Activated naive CD8-positive, alpha-beta T cell (primary cell): ENCODE data around the gene JMJD1C.
"Not testable (repeated sequence)": the region's sequence is repeated elsewhere in the genome, so short reads cannot be mapped to it uniquely, and the experiment has no call there.

ENCODE experiments used
- H3K27ac Mint-ChIP-seq: one replicate; pipeline ENCODE4 v1.8.0; 2021; ENCODE audit warnings: mixed read lengths
- H3K27me3 Mint-ChIP-seq: one replicate; pipeline ENCODE4 v1.8.0; 2021; ENCODE audit warnings: mixed read lengths
- H3K36me3 Mint-ChIP-seq: one replicate; pipeline ENCODE4 v1.8.0; 2021; ENCODE audit warnings: mixed read lengths
- H3K4me1 Mint-ChIP-seq: one replicate; pipeline ENCODE4 v1.8.0; 2021; ENCODE audit warnings: low read depth, mixed read lengths
- H3K4me3 Mint-ChIP-seq: one replicate; pipeline ENCODE4 v1.8.0; 2021; ENCODE audit warnings: mild to moderate bottlenecking, mixed read lengths
- H3K9me3 Mint-ChIP-seq: one replicate; pipeline ENCODE4 v1.8.0; 2021; ENCODE audit warnings: low read depth, mixed read lengths

The JMJD1C gene

GRCh38 chr10:63465293-63466143 is at the start of gene JMJD1C:
Gene JMJD1C, minus strand, starts transcription at chr10:63465977. Its CDS starts 315 bp downstream, at chr10:63465662.
- peaks cover 27% of the 10 kb centered on the region for H3K4me1 Mint-ChIP-seq
- H3K27ac Mint-ChIP-seq, result peak within 1 kb of the TSS; percentile 84
- H3K36me3 Mint-ChIP-seq, result no peaks in the 10 kb centered on the region
- H3K9me3 Mint-ChIP-seq, result no peaks in the 10 kb centered on the region
- H3K4me3 Mint-ChIP-seq, result peak within 1 kb of the TSS; percentile 94
- H3K27me3 Mint-ChIP-seq, result no peaks in the 10 kb centered on the region

GRCh38 chr10:63515002-63515763 is 49.4 kb upstream of the JMJD1C start:
- Mint-ChIP-seq H3K27me3 (no peaks in the 10 kb centered on the region), H3K4me3 (peak overlapping the region; percentile 57), H3K36me3 (peaks cover 20% of the 10 kb centered on the region), H3K27ac (peak overlapping the region; percentile 41), H3K4me1 (peaks cover 76% of the 10 kb centered on the region), H3K9me3 (peaks cover 5% of the 10 kb centered on the region)

GRCh38 chr10:63506554-63506953 is 40.8 kb upstream of the JMJD1C start:
- no peaks in the 10 kb centered on the region for H3K9me3 Mint-ChIP-seq
- no peak overlapping the region for H3K4me3 Mint-ChIP-seq
- no peak overlapping the region for H3K27ac Mint-ChIP-seq
- peaks cover 39% of the 10 kb centered on the region for H3K4me1 Mint-ChIP-seq
- peaks cover 8% of the 10 kb centered on the region for H3K36me3 Mint-ChIP-seq
- no peaks in the 10 kb centered on the region for H3K27me3 Mint-ChIP-seq

- Mint-ChIP-seq H3K36me3 (peaks cover 8% of the 10 kb centered on the region), H3K9me3 (no peaks in the 10 kb centered on the region), H3K27me3 (no peaks in the 10 kb centered on the region), H3K4me1 (peaks cover 37% of the 10 kb centered on the region), H3K27ac (no peak overlapping the region), H3K4me3 (no peak overlapping the region)
These were observed 39.8 kb upstream of the JMJD1C start for GRCh38 chr10:63505562-63505961.

- Mint-ChIP-seq H3K27ac (no peak overlapping the region), H3K4me3 (no peak overlapping the region), H3K27me3 (no peaks in the 10 kb centered on the region), H3K4me1 (peaks cover 32% of the 10 kb centered on the region), H3K9me3 (no peaks in the 10 kb centered on the region), H3K36me3 (peaks cover 5% of the 10 kb centered on the region)
These were observed 38.5 kb upstream of the JMJD1C start for GRCh38 chr10:63504145-63504881.

GRCh38 chr10:63503395-63503794 is 37.6 kb upstream of the JMJD1C start:
- Mint-ChIP-seq H3K4me3 (no peak overlapping the region), H3K27me3 (no peaks in the 10 kb centered on the region), H3K9me3 (no peaks in the 10 kb centered on the region), H3K4me1 (peaks cover 31% of the 10 kb centered on the region), H3K36me3 (peaks cover 5% of the 10 kb centered on the region), H3K27ac (no peak overlapping the region)

GRCh38 chr10:63502832-63503231 is 37.1 kb upstream of the JMJD1C start:
- no peak overlapping the region for H3K4me3 Mint-ChIP-seq
- H3K36me3 Mint-ChIP-seq, result peaks cover 2% of the 10 kb centered on the region
- H3K27me3 Mint-ChIP-seq, result no peaks in the 10 kb centered on the region
- no peaks in the 10 kb centered on the region for H3K9me3 Mint-ChIP-seq
- H3K4me1 Mint-ChIP-seq, result peaks cover 30% of the 10 kb centered on the region
- no peak overlapping the region for H3K27ac Mint-ChIP-seq

- Mint-ChIP-seq H3K36me3 (peaks cover 2% of the 10 kb centered on the region), H3K4me3 (no peak overlapping the region), H3K27me3 (no peaks in the 10 kb centered on the region), H3K4me1 (peaks cover 34% of the 10 kb centered on the region), H3K27ac (no peak overlapping the region), H3K9me3 (no peaks in the 10 kb centered on the region)
These were observed 36.2 kb upstream of the JMJD1C start for GRCh38 chr10:63501954-63502353.

GRCh38 chr10:63500551-63500950 is 34.8 kb upstream of the JMJD1C start:
- H3K9me3 Mint-ChIP-seq, H3K27me3 Mint-ChIP-seq, H3K36me3 Mint-ChIP-seq, H3K4me3 Mint-ChIP-seq, H3K27ac Mint-ChIP-seq: not testable (repeated sequence)
- peaks cover 32% of the 10 kb centered on the region for H3K4me1 Mint-ChIP-seq

GRCh38 chr10:63498665-63499064 is 32.9 kb upstream of the JMJD1C start:
- no peak overlapping the region for H3K4me3 Mint-ChIP-seq
- H3K4me1 Mint-ChIP-seq, result peaks cover 28% of the 10 kb centered on the region
- H3K27me3 Mint-ChIP-seq, result no peaks in the 10 kb centered on the region
- H3K27ac Mint-ChIP-seq, result no peak overlapping the region
- peaks cover 9% of the 10 kb centered on the region for H3K36me3 Mint-ChIP-seq
- H3K9me3 Mint-ChIP-seq, result no peaks in the 10 kb centered on the region

GRCh38 chr10:63497321-63497720 is 31.5 kb upstream of the JMJD1C start:
- Mint-ChIP-seq H3K4me3 (no peak overlapping the region), H3K27ac (no peak overlapping the region), H3K9me3 (no peaks in the 10 kb centered on the region)

GRCh38 chr10:63496561-63496960 is 30.8 kb upstream of the JMJD1C start:
- peaks cover 32% of the 10 kb centered on the region for H3K4me1 Mint-ChIP-seq
- H3K27ac Mint-ChIP-seq, result no peak overlapping the region
- peaks cover 6% of the 10 kb centered on the region for H3K36me3 Mint-ChIP-seq
- H3K9me3 Mint-ChIP-seq, result no peaks in the 10 kb centered on the region
- no peaks in the 10 kb centered on the region for H3K27me3 Mint-ChIP-seq
- no peak overlapping the region for H3K4me3 Mint-ChIP-seq

More at GRCh38 chr10:63497321-63497720, 31.5 kb upstream of the JMJD1C start:
- Mint-ChIP-seq H3K4me1 (peaks cover 31% of the 10 kb centered on the region), H3K36me3 (peaks cover 9% of the 10 kb centered on the region), H3K27me3 (no peaks in the 10 kb centered on the region)

- Mint-ChIP-seq H3K4me1 (peaks cover 32% of the 10 kb centered on the region), H3K27ac (no peak overlapping the region), H3K27me3 (no peaks in the 10 kb centered on the region)
These were observed 29.2 kb upstream of the JMJD1C start for GRCh38 chr10:63494951-63495350.

GRCh38 chr10:63493004-63493403 is 27.2 kb upstream of the JMJD1C start:
- Mint-ChIP-seq H3K4me1 (peaks cover 28% of the 10 kb centered on the region), H3K4me3 (no peak overlapping the region), H3K36me3 (peaks cover 6% of the 10 kb centered on the region), H3K27ac (no peak overlapping the region), H3K27me3 (no peaks in the 10 kb centered on the region), H3K9me3 (no peaks in the 10 kb centered on the region)

More at GRCh38 chr10:63494951-63495350, 29.2 kb upstream of the JMJD1C start:
- H3K9me3 Mint-ChIP-seq, result no peaks in the 10 kb centered on the region
- H3K4me3 Mint-ChIP-seq, result no peak overlapping the region
- peaks cover 6% of the 10 kb centered on the region for H3K36me3 Mint-ChIP-seq

GRCh38 chr10:63492317-63492690 is 26.5 kb upstream of the JMJD1C start:
- peaks cover 21% of the 10 kb centered on the region for H3K4me1 Mint-ChIP-seq
- H3K27me3 Mint-ChIP-seq, H3K9me3 Mint-ChIP-seq, H3K27ac Mint-ChIP-seq, H3K36me3 Mint-ChIP-seq, H3K4me3 Mint-ChIP-seq: not testable (repeated sequence)
